Activated CD4-positive, CD25-positive, alpha-beta regulatory T cell treated with anti-CD3 and anti-CD28 coated beads, Interleukin-2, amount 50 U/mL, for 24 hours (primary cell): ENCODE measurements around the gene SIGLEC5.
"Not testable (repeated sequence)": the region's sequence is repeated elsewhere in the genome, so short reads cannot be mapped to it uniquely, and the experiment has no call there.

Experiments used
- ATAC-seq, 2 donors: fragments of 150-1000 bp; cut with Tn5 transposase; one replicate each; pipeline ENCODE4 v1.10.0; 2021; ENCODE audit warnings: mild to moderate bottlenecking in 1 of 2, moderate library complexity in 1 of 2

Gene SIGLEC5, protein sequence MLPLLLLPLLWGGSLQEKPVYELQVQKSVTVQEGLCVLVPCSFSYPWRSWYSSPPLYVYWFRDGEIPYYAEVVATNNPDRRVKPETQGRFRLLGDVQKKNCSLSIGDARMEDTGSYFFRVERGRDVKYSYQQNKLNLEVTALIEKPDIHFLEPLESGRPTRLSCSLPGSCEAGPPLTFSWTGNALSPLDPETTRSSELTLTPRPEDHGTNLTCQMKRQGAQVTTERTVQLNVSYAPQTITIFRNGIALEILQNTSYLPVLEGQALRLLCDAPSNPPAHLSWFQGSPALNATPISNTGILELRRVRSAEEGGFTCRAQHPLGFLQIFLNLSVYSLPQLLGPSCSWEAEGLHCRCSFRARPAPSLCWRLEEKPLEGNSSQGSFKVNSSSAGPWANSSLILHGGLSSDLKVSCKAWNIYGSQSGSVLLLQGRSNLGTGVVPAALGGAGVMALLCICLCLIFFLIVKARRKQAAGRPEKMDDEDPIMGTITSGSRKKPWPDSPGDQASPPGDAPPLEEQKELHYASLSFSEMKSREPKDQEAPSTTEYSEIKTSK

DNA sequence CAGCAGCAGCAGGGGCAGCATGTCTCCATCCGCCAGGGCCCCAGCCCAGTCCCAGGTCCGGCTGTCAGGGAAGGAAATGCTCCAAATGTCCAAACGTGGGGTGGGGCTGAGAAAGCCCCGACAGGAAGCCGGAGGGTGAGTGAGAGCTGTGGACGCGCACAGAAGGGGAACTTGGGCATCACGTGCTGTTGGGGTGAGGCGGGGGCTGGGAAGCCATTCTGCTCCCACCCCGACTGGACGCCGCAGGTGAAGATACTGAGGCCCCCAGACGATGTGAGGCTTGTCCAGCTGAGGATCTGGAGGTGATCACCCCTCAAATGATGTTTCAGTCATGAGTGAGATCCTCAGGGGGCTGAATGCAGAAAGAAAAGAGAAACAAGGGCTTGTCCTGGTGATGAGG lies at the start of gene SIGLEC5:
SIGLEC5 (minus strand) TSS at position 87 of the 400 bp plus-strand sequence; CDS start at position 21, 66 bp downstream.
- not testable (repeated sequence) for ATAC-seq

- ATAC-seq = peak; percentile 25 to 48
These were observed 46.4 kb upstream of the SIGLEC5 start for GRCh38 chr19:51676566-51677083.

DNA sequence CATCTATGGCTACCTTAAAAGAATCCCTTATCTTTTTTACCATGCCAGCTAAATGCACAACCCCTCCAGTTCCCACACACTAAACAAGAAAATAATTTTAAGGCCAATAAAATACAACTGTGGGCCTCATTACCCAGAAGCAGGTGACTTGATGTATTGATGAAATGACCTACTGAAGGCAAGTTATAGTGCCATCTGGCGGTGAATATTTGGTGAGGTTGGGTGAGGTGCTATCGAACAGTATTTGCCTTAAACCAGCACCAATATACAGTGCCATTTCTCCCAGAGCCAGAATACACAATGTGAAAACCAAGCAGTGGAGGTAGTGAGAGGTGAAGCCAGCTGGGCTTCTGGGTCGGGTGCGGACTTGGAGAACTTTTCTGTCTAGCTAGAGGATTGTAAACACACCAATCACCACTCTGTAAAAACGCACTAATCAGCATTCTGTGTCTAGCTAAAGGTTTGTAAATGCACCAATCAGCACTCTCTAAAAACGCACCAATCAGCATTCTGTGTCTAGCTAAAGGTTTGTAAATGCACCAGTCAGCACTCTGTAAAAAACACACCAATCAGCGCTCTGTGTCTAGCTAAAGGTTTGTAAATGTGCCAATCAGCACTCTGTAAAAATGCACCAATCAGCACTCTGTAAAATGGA lies 45.8 kb upstream of the SIGLEC5 start:
- not testable (repeated sequence) for ATAC-seq

GRCh38 chr19:51668216-51668615 lies 38.0 kb upstream of the SIGLEC5 start:
- ATAC-seq = no peak

GRCh38 chr19:51664997-51665396 lies 34.8 kb upstream of the SIGLEC5 start:
- ATAC-seq = no peak

GRCh38 chr19:51664131-51664530 lies 33.9 kb upstream of the SIGLEC5 start:
- no peak for ATAC-seq

DNA sequence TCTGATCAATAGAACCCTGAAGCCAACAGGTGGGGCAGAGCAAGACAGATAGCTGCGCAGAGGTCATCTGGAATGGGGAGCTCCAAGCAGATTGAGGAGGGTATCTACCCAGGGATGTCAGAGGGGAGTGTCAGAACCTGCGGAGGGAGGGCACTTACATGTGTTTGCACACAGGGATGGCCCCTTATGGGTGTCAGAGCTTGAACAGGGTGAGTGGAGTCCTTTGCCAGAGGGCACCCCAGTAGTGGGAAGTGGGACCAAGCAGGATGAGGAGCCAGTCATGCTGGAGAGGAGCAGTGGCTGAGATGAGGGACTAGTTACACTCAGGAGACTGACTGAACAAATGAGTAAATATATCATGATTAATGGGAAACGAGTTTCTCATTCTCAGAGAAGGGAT lies 33.4 kb upstream of the SIGLEC5 start:
- ATAC-seq = no peak

DNA sequence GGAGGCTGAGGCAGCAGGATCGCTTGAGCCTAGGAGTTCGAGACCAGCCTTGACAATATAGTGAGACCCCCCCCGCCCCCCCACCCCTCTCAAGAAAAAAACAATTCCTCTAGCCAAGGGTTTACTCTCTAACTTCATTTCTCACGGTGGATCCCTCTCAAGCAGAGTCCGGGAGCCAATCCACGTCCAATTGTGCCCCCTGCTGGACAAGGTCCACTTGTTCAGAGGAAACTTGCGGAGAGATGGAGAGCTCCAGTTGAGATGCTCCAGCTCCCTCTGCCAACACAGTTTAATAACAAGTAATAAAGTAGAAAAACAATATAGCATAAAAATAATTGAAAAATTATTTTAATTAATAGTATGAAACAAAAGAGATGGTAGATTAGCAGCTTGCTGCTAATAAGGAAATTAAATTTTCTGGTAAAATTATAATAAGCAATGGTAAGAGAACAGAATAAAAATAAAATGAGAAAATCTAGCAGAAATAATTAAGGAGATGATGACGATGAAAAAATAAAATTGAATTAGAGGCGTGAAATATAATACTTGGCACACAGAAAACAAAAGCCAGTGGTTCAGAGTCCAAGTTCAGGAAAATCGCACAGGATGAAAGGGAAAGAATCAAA lies 30.9 kb upstream of the SIGLEC5 start:
- ATAC-seq = peak in 1 of 2 donors; percentile 43

GRCh38 chr19:51654783-51655182 lies 24.6 kb upstream of the SIGLEC5 start:
- no peak for ATAC-seq

DNA sequence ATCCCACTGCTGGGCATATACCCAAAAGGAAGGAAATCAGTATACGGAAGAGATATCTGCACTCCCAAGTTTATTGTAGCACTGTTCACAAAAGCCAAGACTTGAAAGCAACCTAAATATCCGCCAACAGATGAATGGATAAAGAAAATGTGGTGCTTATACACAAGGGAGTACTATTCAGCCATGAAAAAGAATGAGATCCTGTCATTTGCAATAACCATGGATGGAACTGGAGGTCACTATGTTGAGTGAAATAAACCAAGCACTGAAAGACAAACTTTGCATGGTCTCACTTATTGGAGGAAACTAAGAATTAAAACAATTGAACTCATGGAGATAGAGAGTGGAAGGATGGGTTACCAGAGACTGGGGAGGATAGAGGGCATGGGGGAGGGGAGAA lies 23.0 kb upstream of the SIGLEC5 start:
- no peak for ATAC-seq

GRCh38 chr19:51652266-51652665 lies 22.1 kb upstream of the SIGLEC5 start:
- no peak for ATAC-seq

DNA sequence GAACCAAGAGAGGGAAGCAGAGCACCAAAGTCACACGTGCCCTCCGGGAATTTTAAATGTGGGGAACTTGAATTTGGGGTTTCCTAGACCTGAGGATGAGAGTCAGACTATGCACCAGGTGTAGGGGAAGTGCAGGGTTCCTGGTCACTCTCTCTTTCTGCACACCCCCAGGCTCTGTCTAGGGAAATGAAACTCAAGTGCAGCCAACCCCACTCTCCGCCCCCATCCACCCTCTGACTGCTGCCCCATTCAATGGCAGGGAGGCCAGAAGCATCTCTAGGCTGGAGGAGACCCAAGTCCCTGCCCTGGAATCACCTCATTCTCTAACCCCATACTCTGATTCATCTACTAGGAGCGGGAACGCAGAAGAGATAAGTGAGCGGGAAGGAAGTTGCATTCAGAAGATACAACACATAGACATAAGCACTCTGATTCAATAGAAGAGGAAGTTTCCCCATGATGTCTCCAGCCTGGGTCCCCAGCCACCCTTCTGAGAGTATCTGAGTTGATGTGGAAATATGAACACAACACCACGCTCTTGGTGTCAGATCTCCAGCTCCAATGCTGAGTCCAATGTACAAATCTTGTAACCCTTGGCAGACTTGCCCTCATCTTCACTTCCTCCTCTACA lies 21.1 kb upstream of the SIGLEC5 start:
- ATAC-seq = peak in 1 of 2 donors; percentile 36

DNA sequence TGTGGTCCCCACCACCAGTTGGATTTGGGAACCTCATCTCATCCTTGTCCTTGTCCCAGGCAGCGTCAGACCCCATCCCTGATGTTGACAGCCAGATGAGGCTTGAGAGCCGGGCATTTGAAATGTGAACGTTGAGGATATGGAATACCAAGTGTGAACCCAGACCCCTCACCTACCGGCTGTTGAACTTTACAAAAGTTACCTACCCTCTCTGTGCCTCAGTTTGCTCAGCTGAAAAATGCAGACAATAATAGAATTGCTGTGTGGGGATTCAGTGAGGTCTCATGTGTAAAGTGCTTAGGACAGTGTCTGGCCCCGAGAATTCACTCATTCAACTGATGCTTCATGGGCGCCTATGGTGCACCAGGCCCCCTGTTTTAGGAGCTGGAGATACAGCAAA lies 17.1 kb upstream of the SIGLEC5 start:
- ATAC-seq = no peak

DNA sequence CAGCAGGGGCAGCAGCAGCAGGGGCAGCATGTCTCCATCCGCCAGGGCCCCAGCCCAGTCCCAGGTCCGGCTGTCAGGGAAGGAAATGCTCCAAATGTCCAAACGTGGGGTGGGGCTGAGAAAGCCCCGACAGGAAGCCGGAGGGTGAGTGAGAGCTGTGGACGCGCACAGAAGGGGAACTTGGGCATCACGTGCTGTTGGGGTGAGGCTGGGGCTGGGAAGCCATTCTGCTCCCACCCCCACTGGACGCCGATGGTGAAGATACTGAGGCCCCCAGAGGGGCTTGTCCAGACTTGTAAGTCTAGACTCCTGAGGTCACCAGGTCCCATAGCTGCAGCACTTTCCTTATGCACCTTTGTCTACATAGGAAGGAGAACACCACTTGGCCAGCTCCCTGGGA lies 16.5 kb upstream of the SIGLEC5 start, which contains the start of gene SIGLEC14:
SIGLEC14 (minus strand) TSS at position 96 of the 400 bp plus-strand sequence; CDS start at position 30, 66 bp downstream.
- not testable (repeated sequence) for ATAC-seq

DNA sequence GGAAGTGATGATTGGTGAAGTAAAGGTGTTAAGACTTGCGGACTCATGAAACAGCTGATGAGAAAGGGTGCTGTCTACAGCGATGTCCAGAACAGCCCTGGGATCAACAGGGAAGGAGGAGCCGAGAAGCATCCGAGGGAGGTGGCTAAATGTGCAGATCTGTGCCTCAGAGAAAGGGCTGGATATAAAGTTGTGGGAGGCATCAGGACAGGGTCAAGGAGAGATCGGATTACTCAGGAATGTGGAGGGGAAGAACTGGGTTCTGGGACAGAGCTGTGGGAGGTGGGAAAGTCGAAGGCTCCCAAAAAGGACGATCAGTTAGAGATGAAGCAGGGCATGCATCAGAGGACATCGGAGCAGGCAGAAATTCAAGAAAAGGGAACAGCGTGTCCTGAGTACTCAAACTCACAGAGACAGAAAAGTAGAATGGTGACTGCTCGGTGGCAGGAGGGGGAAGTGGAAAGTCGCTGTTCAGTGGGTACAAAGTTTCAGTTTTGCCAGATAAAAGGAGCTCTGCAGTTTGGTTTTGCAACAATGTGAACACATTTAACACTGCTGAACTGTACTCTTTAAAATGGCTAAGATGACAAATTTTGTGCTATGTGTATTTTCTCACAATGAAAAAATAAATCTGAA lies 14.6 kb upstream of the SIGLEC5 start:
- ATAC-seq = no peak

- ATAC-seq = no peak
These were observed 11.4 kb upstream of the SIGLEC5 start for GRCh38 chr19:51641648-51642047.

GRCh38 chr19:51640386-51640785 lies 10.2 kb upstream of the SIGLEC5 start:
- ATAC-seq = no peak

DNA sequence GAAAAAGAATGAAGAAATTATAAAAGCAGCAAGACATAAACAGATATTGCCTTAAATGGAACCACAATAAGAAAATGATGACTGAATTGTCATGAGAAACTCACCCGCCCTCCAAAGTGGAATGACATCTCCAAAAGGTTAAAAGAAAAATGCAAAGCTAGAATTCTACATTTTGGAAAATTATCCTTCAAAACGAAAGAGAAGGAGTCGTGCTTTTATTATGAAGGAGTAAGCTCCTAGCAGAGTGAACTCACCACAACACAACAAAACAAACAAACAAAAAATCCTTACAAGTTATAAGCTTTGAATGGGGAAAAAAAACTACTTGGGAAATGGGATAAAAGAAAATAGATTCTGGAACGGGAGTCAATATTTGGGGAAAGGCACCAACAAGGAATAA lies 9.7 kb upstream of the SIGLEC5 start:
- no peak for ATAC-seq

DNA sequence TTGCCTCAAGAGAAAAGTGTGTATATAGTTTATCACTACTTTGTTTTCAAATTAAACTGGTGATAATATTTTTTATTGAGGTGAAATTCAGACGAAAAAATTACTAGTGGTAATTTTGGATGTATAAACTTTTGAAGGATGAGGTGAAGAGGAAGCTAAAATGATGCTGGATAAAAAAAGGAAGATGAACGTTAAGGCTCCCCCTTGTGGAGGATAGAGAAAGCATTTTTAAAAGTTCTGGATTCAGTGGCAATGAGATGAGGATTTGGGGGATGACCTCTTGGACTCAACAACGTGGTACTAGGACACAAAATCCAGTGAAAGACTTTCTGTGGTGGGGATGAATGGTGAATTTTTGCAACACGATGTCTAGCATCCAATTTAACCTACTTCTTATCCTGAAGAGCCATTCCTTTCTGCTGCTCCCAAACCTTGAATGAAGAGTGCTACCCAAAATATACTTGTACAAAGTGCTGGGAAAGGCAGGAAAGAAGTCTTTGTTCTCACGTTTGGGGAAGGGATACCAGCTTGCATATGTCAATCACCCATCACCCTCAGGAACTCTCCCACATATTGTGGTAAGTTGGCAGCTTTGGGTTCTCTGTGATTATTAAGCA lies 7.3 kb upstream of the SIGLEC5 start:
- ATAC-seq = no peak

DNA sequence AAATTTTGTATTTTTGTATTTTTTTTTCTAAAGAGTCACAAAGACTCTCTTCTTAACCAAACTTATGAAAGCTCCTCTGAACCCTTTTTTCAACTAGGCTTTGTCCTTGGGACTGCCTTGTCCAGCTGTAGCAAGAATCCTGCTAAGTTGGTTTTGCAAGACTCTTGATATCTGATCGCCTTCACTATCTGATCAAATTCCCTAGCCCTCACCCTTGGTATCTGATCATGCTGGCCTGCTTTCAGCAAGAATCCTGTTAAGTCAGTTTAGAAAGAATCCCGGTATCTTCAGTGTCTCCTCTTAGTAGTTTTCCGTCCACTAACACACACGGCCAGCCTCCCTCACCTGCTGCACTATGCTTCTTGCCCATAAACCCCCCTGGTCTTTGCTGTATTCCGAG lies 1.9 kb upstream of the SIGLEC5 start:
- ATAC-seq = no peak

DNA sequence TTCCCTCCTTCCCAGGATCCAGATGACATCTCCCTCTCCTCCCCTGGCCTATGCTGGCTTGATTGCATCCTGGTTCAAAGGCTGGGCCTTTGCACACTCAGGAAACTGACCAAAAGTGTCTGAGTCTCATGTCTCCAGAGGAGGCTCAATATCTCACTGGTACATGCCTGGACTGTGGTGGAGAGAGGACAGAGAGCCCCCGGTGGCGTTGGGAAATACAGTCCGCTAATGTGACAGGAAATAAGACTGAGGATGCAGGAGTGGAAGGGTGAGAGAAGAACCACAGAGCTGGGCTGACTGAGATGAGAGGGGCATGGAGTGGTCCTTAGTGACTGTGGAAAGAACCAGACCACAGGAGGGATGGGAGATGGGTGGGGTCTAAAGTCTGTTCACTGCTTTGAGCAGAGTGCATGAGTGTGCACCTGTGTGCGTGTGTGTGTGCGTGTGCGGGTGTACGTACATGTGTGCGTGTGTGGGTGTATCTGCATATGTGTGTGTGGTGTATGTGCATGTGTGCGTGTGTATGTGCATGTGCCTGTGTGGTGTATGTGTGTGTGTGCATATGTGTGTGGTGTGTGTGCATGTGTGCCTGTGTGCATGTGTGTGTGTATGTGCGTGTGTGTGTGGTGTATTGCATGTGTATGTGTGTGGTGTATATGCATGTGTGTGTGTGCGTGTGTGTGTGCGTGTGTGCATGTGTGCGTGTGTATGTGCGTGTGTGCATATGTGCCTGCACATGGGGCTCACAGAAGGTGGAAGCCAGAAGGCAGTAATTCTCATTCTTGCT lies 1.9 kb downstream of the SIGLEC5 start:
- no peak for ATAC-seq
